Activated CD4-positive, alpha-beta T cell treated with anti-CD3 and anti-CD28 coated beads for 24 hours (primary cell): Measurements from ENCODE around the gene MRPL55.

Source experiments
- DNase-seq, 2 donors: peaks; one replicate each; pipeline ENCODE4 v3.0.0-alpha.2; 2020; ENCODE audit warnings: low read depth in 2 of 2

Gene MRPL55

GRCh38 chr1:228147768-228148167, 38.7 kb upstream of the MRPL55 start:
- no peak for DNase-seq

DNA sequence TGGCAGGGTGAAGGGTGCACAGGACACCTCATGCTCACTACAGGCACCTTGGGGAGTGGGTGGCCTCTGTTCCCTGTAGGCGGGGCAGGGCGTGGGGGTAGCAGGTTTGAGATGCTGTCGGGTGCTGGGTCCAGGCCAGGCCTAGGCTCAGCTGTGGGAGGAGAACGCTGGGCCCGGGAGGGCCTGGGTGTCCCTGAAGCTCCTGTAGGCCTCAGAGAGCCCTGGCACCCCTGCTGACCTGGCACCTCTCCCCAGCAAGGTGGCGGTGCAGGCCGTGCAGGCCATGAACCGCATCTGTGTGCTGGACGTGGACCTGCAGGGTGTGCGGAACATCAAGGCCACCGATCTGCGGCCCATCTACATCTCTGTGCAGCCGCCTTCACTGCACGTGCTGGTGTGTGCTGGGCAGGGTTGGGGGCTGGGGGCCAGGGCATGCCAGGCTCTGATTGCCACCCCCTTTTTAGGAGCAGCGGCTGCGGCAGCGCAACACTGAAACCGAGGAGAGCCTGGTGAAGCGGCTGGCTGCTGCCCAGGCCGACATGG, 38.1 kb upstream of the MRPL55 start:
- no peak for DNase-seq

- DNase-seq = no peak
These were observed 37.5 kb upstream of the MRPL55 start for GRCh38 chr1:228146417-228147150.

DNA sequence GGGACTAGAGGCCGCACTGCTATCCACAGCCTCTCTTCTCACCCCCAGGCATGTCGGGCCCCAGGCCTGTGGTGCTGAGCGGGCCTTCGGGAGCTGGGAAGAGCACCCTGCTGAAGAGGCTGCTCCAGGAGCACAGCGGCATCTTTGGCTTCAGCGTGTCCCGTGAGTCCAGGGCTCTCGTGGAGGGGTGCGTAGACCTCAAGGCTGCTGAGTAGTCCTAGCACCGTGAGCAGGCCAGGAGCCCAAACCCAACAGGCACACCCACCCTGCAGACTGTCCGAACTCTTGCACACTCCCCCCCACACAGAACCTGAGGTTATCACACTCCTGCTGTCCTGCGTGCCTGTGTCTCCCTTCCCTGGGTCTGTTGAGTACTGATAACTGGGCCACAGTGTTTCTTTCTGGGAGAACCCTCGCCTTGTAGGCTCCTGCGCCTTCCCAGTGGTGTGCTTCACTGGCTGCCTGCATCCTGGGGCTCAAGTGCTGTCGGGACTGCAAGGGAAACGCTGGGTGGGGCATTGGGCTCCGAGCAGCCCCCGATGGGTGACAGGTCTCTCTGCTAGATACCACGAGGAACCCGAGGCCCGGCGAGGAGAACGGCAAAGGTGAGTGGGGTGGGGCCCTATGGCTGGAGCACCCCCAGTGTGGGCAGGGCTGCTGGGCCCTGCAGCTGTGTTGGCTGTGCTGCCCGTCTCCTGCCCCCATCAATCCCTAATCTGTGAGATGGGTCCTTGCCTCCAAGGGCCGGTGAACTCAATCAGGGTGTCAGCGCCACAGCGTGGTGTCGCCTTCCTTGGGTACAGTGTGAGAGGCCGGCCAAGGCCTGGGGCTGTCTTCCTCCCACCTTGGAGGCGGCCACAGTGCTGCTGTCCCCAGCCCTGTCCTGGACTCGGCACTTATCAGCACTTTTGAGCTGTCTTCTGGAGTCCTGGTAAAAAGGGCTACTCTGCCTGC, 36.6 kb upstream of the MRPL55 start:
- DNase-seq = no peak

DNA sequence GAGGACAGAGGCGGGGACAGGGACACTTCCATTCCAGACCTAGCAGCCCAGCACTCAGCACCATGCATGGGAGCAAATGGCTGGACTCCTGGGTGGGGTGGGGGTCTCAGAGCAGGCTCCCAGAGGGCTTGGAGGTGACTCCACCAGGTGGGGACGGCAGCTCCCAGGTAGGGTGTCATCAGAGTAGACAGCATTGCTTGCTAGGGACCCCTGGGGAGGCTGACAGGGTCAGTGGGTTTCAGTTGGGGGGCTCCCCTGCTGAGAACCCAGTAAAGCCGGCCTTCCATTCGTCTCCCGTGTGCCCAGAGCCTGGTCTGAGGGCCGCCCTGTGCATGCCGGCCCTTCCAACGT, 35.9 kb upstream of the MRPL55 start:
- no peak for DNase-seq

DNA sequence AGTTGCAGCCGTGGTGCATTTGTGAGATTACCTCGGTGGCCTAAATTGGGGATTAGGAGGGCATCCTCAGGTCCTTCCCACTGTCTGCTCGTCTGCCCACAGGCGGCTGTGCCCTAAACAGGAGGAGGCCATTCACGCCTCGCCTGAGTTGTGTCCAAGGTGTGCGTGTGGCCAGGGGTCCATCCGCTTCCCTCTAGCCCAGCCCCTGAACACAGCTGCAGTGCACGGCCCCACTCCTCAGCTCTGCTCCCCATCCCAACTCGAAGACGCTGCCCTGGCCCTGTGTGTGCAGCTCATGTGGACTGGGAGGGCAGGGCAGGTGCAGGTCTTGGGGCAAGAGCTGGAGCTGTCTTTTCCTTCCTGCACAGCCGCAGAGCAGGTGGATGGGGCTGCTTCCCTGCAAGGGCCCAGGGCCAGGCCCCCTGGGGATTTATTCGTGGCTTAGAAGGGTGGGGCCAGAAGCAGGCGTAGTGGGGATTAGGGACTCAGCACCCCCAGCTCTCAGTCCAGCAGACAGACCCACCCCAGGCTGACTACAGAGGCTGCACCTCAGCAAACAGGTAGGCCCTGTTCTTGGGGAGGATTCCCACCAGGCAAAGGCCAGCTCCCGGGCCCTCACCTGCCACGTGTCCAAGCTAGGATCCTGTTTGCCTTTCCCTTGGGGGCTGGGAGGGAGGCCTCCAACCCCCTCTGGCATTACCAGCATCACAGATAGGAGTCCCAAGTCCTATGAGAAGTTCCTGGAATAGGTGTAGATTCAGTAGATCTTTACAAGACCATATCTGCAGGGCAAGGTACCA, 35.3 kb upstream of the MRPL55 start:
- no peak for DNase-seq

GRCh38 chr1:228143480-228144192, 34.5 kb upstream of the MRPL55 start:
- DNase-seq = no peak

GRCh38 chr1:228142701-228143136, 33.6 kb upstream of the MRPL55 start:
- no peak for DNase-seq

DNA sequence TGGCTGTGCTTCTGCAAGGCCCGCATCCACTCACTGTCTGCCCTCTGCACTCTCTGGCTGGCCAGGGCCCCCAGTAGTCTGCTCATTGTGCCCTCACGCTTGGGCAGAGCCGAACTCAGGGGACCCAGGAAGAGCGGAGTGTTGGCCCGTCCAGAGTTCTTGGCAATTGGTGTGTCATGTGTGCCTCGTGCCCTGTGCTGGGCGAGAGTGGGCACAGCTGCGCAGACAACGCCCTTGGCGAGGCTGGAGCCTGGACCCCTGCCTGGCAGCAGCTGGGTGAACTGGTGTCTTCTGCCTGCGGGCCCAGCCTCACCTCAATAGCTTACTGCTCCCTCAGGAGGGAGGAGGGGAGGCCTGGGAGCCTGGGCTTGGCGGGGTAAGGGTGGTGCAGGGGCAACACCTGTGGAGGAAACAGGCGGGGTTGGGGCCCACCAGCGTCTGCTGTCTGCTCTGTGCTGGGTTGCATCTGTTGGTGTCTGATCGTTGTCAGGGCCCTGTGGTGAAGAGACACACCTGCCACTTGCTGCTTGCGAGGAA, 33.1 kb upstream of the MRPL55 start:
- DNase-seq = no peak

GRCh38 chr1:228141226-228142044, 32.3 kb upstream of the MRPL55 start:
- DNase-seq = no peak

DNA sequence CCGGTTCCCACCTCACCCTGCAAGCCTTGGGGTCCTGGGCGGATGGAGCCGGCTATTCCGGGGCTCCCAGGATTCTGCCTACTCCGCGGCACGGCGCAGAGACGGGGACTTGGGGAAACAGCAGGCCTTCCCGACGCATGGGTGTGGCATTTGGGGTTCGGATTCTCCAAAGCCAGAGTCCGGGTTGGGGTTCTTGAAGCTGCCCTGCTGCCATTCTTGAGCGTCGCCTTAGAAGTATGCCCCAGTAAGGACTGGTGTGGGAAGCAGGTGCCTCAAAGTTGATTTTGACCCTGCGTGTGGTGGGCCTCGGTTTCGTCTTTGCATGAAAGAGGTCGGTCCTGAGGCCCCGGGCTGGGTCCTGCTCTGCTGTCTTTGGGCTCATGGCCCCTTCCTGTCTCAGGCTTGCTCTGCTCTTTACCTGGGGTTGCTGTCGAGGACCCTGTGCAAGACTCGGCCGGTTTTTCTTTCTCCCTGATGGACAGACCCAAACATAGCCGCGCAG, 31.7 kb upstream of the MRPL55 start:
- no peak for DNase-seq

- DNase-seq = peak; percentile 99 to 100
These were observed 31.0 kb upstream of the MRPL55 start, which contains the start of gene GUK1 for GRCh38 chr1:228139931-228140723. Gene GUK1, plus strand, starts transcription at chr1:228140279. Its CDS starts 24 bp downstream, at chr1:228140303.

- DNase-seq = no peak
These were observed 30.4 kb upstream of the MRPL55 start for GRCh38 chr1:228139406-228139930.

GRCh38 chr1:228136901-228137300, 27.8 kb upstream of the MRPL55 start:
- DNase-seq = no peak

DNA sequence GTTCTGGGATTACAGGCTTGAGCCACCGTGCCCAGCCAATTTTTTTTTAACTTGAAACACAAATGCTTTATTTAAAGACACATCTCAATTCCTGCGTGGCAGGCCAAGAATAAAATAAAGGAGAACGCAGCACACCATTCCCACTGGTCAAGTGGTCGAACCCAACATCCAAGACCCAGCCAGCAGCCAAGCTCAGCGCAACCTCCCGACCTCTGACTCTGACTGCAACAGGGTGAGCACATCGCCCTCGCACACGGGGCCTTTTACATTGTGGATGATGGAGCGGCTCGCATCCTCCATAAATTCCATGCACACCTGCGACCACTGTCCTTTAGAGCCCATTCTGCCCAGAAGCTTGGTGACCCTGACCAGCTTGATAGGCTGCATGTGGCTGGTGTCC, 25.5 kb upstream of the MRPL55 start:
- no peak for DNase-seq

DNA sequence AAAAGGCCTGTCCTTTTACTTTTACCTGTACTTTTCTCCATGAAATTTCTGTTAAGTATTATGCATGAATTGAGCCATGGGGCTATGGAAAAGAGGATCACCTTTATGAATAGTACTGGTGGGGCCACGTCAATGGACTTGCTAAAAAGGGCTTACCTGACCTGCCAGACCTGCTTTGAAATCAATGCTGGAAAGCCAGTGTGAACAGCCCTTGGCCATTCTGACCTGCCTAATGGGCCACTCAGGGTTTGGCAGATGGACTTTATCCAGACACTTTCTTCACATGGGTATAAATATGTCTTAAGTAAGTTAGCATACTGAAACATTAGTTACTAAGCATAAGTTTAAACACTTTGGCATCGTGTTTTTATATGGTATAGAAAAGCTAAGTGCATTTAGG, 22.7 kb upstream of the MRPL55 start:
- no peak for DNase-seq

- no peak for DNase-seq
These were observed 16.1 kb upstream of the MRPL55 start for GRCh38 chr1:228125185-228125584.

DNA sequence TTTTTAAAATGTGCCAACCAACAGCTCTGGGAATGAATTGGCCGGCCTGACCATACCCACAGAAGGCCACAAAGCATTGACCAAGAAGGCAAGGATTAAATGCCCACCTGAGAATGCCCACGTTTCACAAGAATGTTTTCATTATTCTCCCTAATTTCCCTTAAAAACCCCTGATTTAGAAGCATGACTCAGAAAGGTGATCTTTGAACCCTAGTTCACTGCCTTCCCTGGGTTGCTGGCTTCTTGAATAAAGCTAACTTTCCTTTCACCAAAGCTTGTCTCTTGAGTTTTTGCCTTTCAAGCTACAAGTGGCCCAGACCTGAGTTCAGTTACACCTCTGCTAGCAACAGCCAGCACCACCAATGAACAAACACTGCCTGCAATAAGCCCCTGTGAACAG, 14.4 kb upstream of the MRPL55 start:
- no peak for DNase-seq
